ENCODE results near the gene LRIT3.

DNA sequence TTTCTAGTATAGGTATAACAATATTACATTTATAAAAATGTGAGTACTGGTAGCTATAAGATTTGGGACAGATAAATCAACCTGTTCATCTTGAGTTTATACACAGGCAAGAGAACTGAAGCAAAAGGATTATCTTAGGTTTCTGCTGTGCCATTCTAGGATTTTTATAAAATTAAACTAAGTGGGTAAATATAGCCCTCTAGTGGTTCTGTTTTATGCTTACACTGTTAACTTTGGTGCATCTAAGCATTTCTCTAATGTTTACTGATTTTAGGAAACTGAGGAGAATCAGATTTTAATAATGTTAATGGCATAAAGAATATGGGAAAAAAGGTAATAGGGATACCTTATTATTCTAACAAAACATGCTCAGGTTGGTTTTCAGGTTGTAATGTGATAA is 21.2 kb upstream of the LRIT3 start:
- TF ChIP-seq, protein P1, sequence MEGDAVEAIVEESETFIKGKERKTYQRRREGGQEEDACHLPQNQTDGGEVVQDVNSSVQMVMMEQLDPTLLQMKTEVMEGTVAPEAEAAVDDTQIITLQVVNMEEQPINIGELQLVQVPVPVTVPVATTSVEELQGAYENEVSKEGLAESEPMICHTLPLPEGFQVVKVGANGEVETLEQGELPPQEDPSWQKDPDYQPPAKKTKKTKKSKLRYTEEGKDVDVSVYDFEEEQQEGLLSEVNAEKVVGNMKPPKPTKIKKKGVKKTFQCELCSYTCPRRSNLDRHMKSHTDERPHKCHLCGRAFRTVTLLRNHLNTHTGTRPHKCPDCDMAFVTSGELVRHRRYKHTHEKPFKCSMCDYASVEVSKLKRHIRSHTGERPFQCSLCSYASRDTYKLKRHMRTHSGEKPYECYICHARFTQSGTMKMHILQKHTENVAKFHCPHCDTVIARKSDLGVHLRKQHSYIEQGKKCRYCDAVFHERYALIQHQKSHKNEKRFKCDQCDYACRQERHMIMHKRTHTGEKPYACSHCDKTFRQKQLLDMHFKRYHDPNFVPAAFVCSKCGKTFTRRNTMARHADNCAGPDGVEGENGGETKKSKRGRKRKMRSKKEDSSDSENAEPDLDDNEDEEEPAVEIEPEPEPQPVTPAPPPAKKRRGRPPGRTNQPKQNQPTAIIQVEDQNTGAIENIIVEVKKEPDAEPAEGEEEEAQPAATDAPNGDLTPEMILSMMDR (IDR thresholded peaks at IDR 0.05) = peak; percentile 58
- TF ChIP-seq EZH2 (IDR thresholded peaks at IDR 0.05) = no peak
